HPDE6-E6E7 (cell line): ENCODE results near the gene TRMU.

Experiments used
- DNase-seq: peaks from one replicate; pipeline ENCODE4 v3.0.0; 2011; ENCODE audit warnings: missing footprints; ENCODE audit errors: extremely low spot score

TRMU gene

GRCh38 chr22:46355996-46356471, 20.5 kb downstream of the TRMU start:
- no peak for DNase-seq

GRCh38 chr22:46356496-46357480, 21.3 kb downstream of the TRMU start:
- no peak for DNase-seq

- no peak for DNase-seq
Observed at GRCh38 chr22:46357711-46358520, 22.4 kb downstream of the TRMU start.

- DNase-seq, result no peak
Observed at GRCh38 chr22:46358766-46359165, 23.3 kb downstream of the TRMU start.

GRCh38 chr22:46359362-46359761, 23.8 kb downstream of the TRMU start:
- no peak for DNase-seq

- no peak for DNase-seq
Observed at GRCh38 chr22:46360097-46360496, 24.6 kb downstream of the TRMU start.

GRCh38 chr22:46360891-46361290, 25.4 kb downstream of the TRMU start:
- DNase-seq, result no peak

GRCh38 chr22:46361826-46362202, 26.3 kb downstream of the TRMU start:
- no peak for DNase-seq

- DNase-seq, result no peak
Observed at GRCh38 chr22:46362203-46362933, 26.9 kb downstream of the TRMU start.

GRCh38 chr22:46362934-46363515, 27.5 kb downstream of the TRMU start:
- DNase-seq, result no peak

GRCh38 chr22:46363611-46364321, 28.3 kb downstream of the TRMU start:
- DNase-seq, result no peak

GRCh38 chr22:46364341-46365165, 29.0 kb downstream of the TRMU start:
- no peak for DNase-seq

GRCh38 chr22:46365166-46365624, 29.7 kb downstream of the TRMU start:
- no peak for DNase-seq

GRCh38 chr22:46366327-46366731, 30.8 kb downstream of the TRMU start:
- DNase-seq, result no peak

GRCh38 chr22:46366801-46367706, 31.5 kb downstream of the TRMU start:
- no peak for DNase-seq

- DNase-seq, result peak; percentile 84
Observed at GRCh38 chr22:46367707-46368191, 32.2 kb downstream of the TRMU start.

- DNase-seq, result no peak
Observed at GRCh38 chr22:46368422-46368821, 32.9 kb downstream of the TRMU start.

GRCh38 chr22:46368871-46369715, 33.6 kb downstream of the TRMU start:
- no peak for DNase-seq
